GM06990 (cell line): ENCODE data around the gene RTN4RL2.
"Not testable (repeated sequence)": the region's sequence is repeated elsewhere in the genome, so short reads cannot be mapped to it uniquely, and the experiment has no call there.

Experiments used
- DNase-seq: peaks from one replicate; pipeline ENCODE4 v3.0.0-alpha.2; 2011; ENCODE audit not compliant: insufficient read length; ENCODE audit errors: extremely low read depth
- H3K27me3 ChIP-seq: replicated peaks from 2 replicates; pipeline ENCODE4 v1.6.0; 2011; ENCODE audit warnings: low read length; ENCODE audit not compliant: control insufficient read depth, insufficient read depth
- H3K36me3 ChIP-seq: 2 replicates; pipeline ENCODE4 v1.5.1; 2011; ENCODE audit warnings: low read length; ENCODE audit not compliant: control insufficient read depth, insufficient read depth
- H3K4me3 ChIP-seq: replicated peaks from 2 replicates; pipeline ENCODE4 v1.5.1; 2011; ENCODE audit warnings: low read depth, mild to moderate bottlenecking, control low read depth, low read length
- CTCF ChIP-seq: IDR thresholded peaks from 2 replicates; pipeline ENCODE4 v1.5.1; 2011; ENCODE audit warnings: low read length, control low read depth, mild to moderate bottlenecking, inconsistent platforms; ENCODE audit not compliant: insufficient read depth, poor library complexity, severe bottlenecking

Gene RTN4RL2

GRCh38 chr11:57444362-57445121 lies 15.8 kb upstream of the RTN4RL2 start:
- DNase-seq, result no peak
- H3K36me3 ChIP-seq, result no peaks in the 10 kb centered on the region
- no peak for TF ChIP-seq CTCF
- no peaks in the 10 kb centered on the region for H3K27me3 ChIP-seq
- no peak overlapping the region for H3K4me3 ChIP-seq

GRCh38 chr11:57445122-57445394 lies 15.3 kb upstream of the RTN4RL2 start:
- DNase-seq, H3K4me3 ChIP-seq, H3K36me3 ChIP-seq, H3K27me3 ChIP-seq: not testable (repeated sequence)

- Histone ChIP-seq H3K27me3 (no peaks in the 10 kb centered on the region), H3K4me3 (no peak overlapping the region), H3K36me3 (no peaks in the 10 kb centered on the region)
- DNase-seq, result no peak
- TF ChIP-seq CTCF, result no peak
Measured at GRCh38 chr11:57446055-57446454, 14.3 kb upstream of the RTN4RL2 start.

- TF ChIP-seq CTCF, result no peak
- Histone ChIP-seq H3K36me3 (no peaks in the 10 kb centered on the region), H3K27me3 (no peaks in the 10 kb centered on the region), H3K4me3 (no peak overlapping the region)
- no peak for DNase-seq
Measured at GRCh38 chr11:57453543-57454177, 6.7 kb upstream of the RTN4RL2 start.

- no peak overlapping the region for H3K4me3 ChIP-seq
- TF ChIP-seq CTCF, result peak; percentile 100
- no peaks in the 10 kb centered on the region for H3K36me3 ChIP-seq
- peak; percentile 62 for DNase-seq
- peaks cover 3% of the 10 kb centered on the region for H3K27me3 ChIP-seq
Measured at GRCh38 chr11:57456960-57457642, 3.2 kb upstream of the RTN4RL2 start.

GRCh38 chr11:57457643-57458023 lies 2.7 kb upstream of the RTN4RL2 start:
- TF ChIP-seq CTCF, result no peak
- Histone ChIP-seq H3K27me3 (peaks cover 3% of the 10 kb centered on the region), H3K36me3 (no peaks in the 10 kb centered on the region), H3K4me3 (no peak overlapping the region)
- no peak for DNase-seq
